Dermis microvascular lymphatic vessel endothelial cell (primary cell): ENCODE results near the gene TLR6. TPM values are rescaled to one million over a fixed set of nuclear protein-coding genes. Genes with fewer than 3 reads are reported as not detected.
"Not testable (repeated sequence)": the region's sequence is repeated elsewhere in the genome, so short reads cannot be mapped to it uniquely, and the experiment has no call there.

Source experiments
- DNase-seq, 2 donors: peaks; one replicate each; pipeline versions ENCODE4 v3.0.0 to v3.0.0-alpha.2; 2010; ENCODE audit warnings: low read depth in 2 of 2
- total RNA-seq: library from RNA; depleted of rRNA; stranded (reverse); fragments of >200 nt; gene quantifications from 2 replicates; pipeline ENCODE4 v1.2.1, GENCODE V29; 2014

TLR6 gene
- total RNA-seq, 1 donor from 2014 or later: 0.13 TPM

GRCh38 chr4:38788317-38788716 is 68.3 kb downstream of the TLR6 start:
- peak in 1 of 2 donors; percentile 61 for DNase-seq

GRCh38 chr4:38787693-38788092 is 68.9 kb downstream of the TLR6 start:
- DNase-seq: no peak

GRCh38 chr4:38785901-38786402 is 70.7 kb downstream of the TLR6 start:
- DNase-seq: no peak

GRCh38 chr4:38785041-38785790 is 71.4 kb downstream of the TLR6 start:
- DNase-seq: no peak

GRCh38 chr4:38784141-38784540 is 72.5 kb downstream of the TLR6 start:
- no peak for DNase-seq

GRCh38 chr4:38783109-38783460 is 73.5 kb downstream of the TLR6 start:
- DNase-seq: no peak

GRCh38 chr4:38782452-38783108 is 74.0 kb downstream of the TLR6 start, which contains the start of gene TLR10:
Gene TLR10 (minus strand): TSS chr4:38782990. CDS start chr4:38775590, 7,400 bp downstream.
- DNase-seq: peak; percentile 39 to 55

- no peak for DNase-seq
Observed at GRCh38 chr4:38781854-38782261, 74.8 kb downstream of the TLR6 start.

GRCh38 chr4:38780833-38781484 is 75.7 kb downstream of the TLR6 start:
- DNase-seq: no peak

- no peak for DNase-seq
Observed at GRCh38 chr4:38779790-38780189, 76.8 kb downstream of the TLR6 start.

GRCh38 chr4:38777925-38778324 is 78.7 kb downstream of the TLR6 start:
- not testable (repeated sequence) for DNase-seq

GRCh38 chr4:38775326-38775725 is 81.3 kb downstream of the TLR6 start:
- no peak for DNase-seq

GRCh38 chr4:38774181-38774955 is 82.2 kb downstream of the TLR6 start:
- no peak for DNase-seq

Other genes starting within 250 kb of the TLR6 start
- 15.8 and 24.8 TPM in 2 replicates for gene KLF3, start 192.6 kb downstream of the TLR6 start, total RNA-seq
- gene TLR10, start 73.8 kb downstream of the TLR6 start, total RNA-seq: not detected in 2 replicates
- gene TLR1, start 52.0 kb downstream of the TLR6 start, total RNA-seq: 5.3 and 6.1 TPM in 2 replicates
- gene FAM114A1, start 11.0 kb upstream of the TLR6 start, total RNA-seq: 76.8 and 106 TPM in 2 replicates
- gene TMEM156, start 175.6 kb upstream of the TLR6 start, total RNA-seq: 0.25 and 0.39 TPM in 2 replicates
- 99.0 and 106 TPM in 2 replicates for gene KLHL5, start 205.4 kb upstream of the TLR6 start, total RNA-seq